Naive thymus-derived CD4-positive, alpha-beta T cell (primary cell): ENCODE data around the gene IGSF11. TPM values are rescaled to one million over a fixed set of nuclear protein-coding genes. Genes with fewer than 3 reads are reported as not detected.
"Not testable (repeated sequence)": the region's sequence is repeated elsewhere in the genome, so short reads cannot be mapped to it uniquely, and the experiment has no call there.

Source experiments
- ATAC-seq: fragments of 150-1000 bp; cut with Tn5 transposase; 2 replicates; pipeline ENCODE4 v1.10.0; 2021; ENCODE audit warnings: mild to moderate bottlenecking, moderate library complexity
- CTCF ChIA-PET: fragments of 350-600 bp; sonication (Branson Sonifier 250); formaldehyde crosslinking; loops from one replicate; lab custom pipeline; 2021; ENCODE audit warnings: antibody characterized with exemption; lab: Charles Lee
- POLR2A ChIA-PET: fragments of 350-600 bp; sonication (Branson Sonifier 250); formaldehyde crosslinking; loops from one replicate; lab custom pipeline; 2021; ENCODE audit warnings: antibody characterized with exemption, inconsistent platforms; lab: Charles Lee
- DNase-seq, 9 donors: peaks; one replicate each; pipeline versions ENCODE4 v3.0.0 to v3.0.0-alpha.2; 2020 to 2022; ENCODE audit warnings: mixed read lengths in 1 of 9
- H3K27ac ChIP-seq: one replicate; pipeline ENCODE4 v1.7.0; 2013; ENCODE audit warnings: mild to moderate bottlenecking, low read depth, low read length, moderate library complexity
- H3K27me3 ChIP-seq, 2 donors: one replicate each; pipeline ENCODE4 v1.7.0; 2013; ENCODE audit warnings: low read length in 2 of 2, mild to moderate bottlenecking in 2 of 2, moderate library complexity in 2 of 2; ENCODE audit not compliant: control insufficient read depth in 2 of 2, insufficient read depth in 2 of 2
- H3K36me3 ChIP-seq, 3 experiments: 1 replicate in 2 of 3; 2 replicates in 1 of 3; pipeline ENCODE4 v1.7.0; 2013; ENCODE audit warnings: low read length in 3 of 3, mild to moderate bottlenecking in 3 of 3, moderate library complexity in 1 of 3; ENCODE audit not compliant: insufficient read depth in 3 of 3, control insufficient read depth in 2 of 3
- H3K4me1 ChIP-seq, 2 donors: one replicate each; pipeline ENCODE4 v1.7.0; 2013; ENCODE audit warnings: low read length in 2 of 2, mild to moderate bottlenecking in 2 of 2, moderate library complexity in 1 of 2; ENCODE audit not compliant: control insufficient read depth in 2 of 2, insufficient read depth in 2 of 2
- H3K4me3 ChIP-seq: 2 replicates; pipeline ENCODE4 v1.7.0; 2013; ENCODE audit warnings: mild to moderate bottlenecking, low read length
- H3K9me3 ChIP-seq, 3 experiments: 1 replicate in 2 of 3; 2 replicates in 1 of 3; pipeline ENCODE4 v1.7.0; 2013; ENCODE audit warnings: low read length in 3 of 3; ENCODE audit not compliant: control insufficient read depth in 2 of 3
- H3K27ac Mint-ChIP-seq, 9 donors: one replicate each; pipeline ENCODE4 v1.8.0; 2020 to 2022; ENCODE audit warnings: mixed read lengths in 9 of 9, mild to moderate bottlenecking in 8 of 9, moderate library complexity in 5 of 9, inconsistent platforms in 2 of 9
- H3K27me3 Mint-ChIP-seq, 5 donors: one replicate each; pipeline ENCODE4 v1.8.0; 2021 to 2022; ENCODE audit warnings: mixed read lengths in 5 of 5, mild to moderate bottlenecking in 1 of 5
- H3K36me3 Mint-ChIP-seq, 5 donors: one replicate each; pipeline ENCODE4 v1.8.0; 2020 to 2022; ENCODE audit warnings: mixed read lengths in 5 of 5, mild to moderate bottlenecking in 3 of 5, inconsistent platforms in 1 of 5
- H3K4me1 Mint-ChIP-seq, 7 donors: one replicate each; pipeline ENCODE4 v1.8.0; 2020 to 2022; ENCODE audit warnings: mixed read lengths in 7 of 7, mild to moderate bottlenecking in 3 of 7, inconsistent platforms in 1 of 7
- H3K4me3 Mint-ChIP-seq, 10 donors: one replicate each; pipeline ENCODE4 v1.8.0; 2020 to 2022; ENCODE audit warnings: mild to moderate bottlenecking in 10 of 10, mixed read lengths in 10 of 10, moderate library complexity in 6 of 10, inconsistent platforms in 2 of 10
- H3K9me3 Mint-ChIP-seq, 11 donors: one replicate each; pipeline ENCODE4 v1.8.0; 2020 to 2022; ENCODE audit warnings: mixed read lengths in 11 of 11, mild to moderate bottlenecking in 4 of 11, inconsistent platforms in 1 of 11, moderate library complexity in 1 of 11
- intact Hi-C, 2 donors: fragments of 100-400 bp; cut with micrococcal nuclease; formaldehyde crosslinking; loops; one replicate each; pipeline ENCODE4 v1.15.1; 2023
- polyA plus RNA-seq, 2 donors: library from polyadenylated mRNA; unstranded; fragments of 300-500 nt; fragmentation: Illumina TruSeq; gene quantifications; one replicate each; pipeline ENCODE4 v1.2.3, GENCODE V29; 2021
- total RNA-seq, 6 experiments: library from RNA in 5 of 6; stranded (reverse) in 5 of 6; gene quantifications; 1 replicate in 5 of 6; 2 replicates in 1 of 6; pipeline ENCODE4 v1.2.3 and lab custom pipeline; 2021 to 2026

Gene IGSF11
- total and polyA plus RNA-seq, 7 experiments from 2014 or later, result 0.15 to 0.85 (median 0.41) TPM; not detected in 1

DNA sequence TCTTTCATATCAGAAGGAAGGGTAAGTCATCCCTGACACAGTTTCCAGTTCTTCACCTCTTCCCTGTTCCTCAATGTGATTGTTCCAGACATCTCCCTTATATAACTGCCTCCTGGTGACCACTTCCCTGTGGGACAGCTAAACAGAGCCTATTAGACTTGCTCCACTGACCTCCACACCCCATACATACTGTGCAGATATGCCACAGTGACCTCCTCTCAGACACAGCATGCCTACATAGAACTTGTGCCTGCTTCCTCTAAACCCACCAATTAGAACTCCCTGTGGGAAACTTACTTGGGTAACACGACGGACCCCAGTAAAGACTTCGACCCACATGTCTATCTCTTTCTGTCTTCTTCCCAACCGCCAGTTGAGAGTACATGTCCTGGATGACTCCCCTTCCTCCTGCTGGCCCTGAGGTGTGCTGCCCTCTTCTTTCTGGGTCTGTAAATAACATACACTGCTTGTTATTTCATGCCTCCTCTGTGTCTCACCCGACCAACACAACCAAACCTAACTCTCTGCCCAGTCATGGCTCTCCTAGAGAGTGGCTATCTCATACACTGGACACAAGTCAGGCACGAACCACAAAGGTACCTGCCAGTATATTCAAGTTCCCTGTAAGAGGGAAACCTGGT is 53.0 kb downstream of the IGSF11 start:
- Histone ChIP-seq H3K4me1 (no peaks in the 10 kb centered on the region), H3K9me3 (no peaks in the 10 kb centered on the region), H3K4me3 (no peak overlapping the region), H3K27ac (no peak overlapping the region), H3K27me3 (no peaks in the 10 kb centered on the region), H3K36me3 (no peaks in the 10 kb centered on the region)
- no peak for DNase-seq
- no peak overlapping the region for H3K4me3 Mint-ChIP-seq
- ChIA-PET POLR2A (no interaction called here), CTCF (no interaction called here)
- peaks cover 0 to 13% (median 0%) of the 10 kb centered on the region in 5 donors for H3K27me3 Mint-ChIP-seq
- H3K4me1 Mint-ChIP-seq, result peaks cover 0 to 23% (median 8%) of the 10 kb centered on the region in 7 donors
- ATAC-seq, result no peak
- intact Hi-C loops, result loop anchor here in 1 of 2 donors (5.0 kb wide), 1 partner anchor 36 kb away; no protein-coding TSS in a partner anchor
- H3K9me3 Mint-ChIP-seq, result peaks cover 0 to 3% (median 0%) of the 10 kb centered on the region in 11 donors
- peak overlapping the region in 2 of 9 donors; percentile 5 to 7 for H3K27ac Mint-ChIP-seq
- no peaks in the 10 kb centered on the region for H3K36me3 Mint-ChIP-seq

DNA sequence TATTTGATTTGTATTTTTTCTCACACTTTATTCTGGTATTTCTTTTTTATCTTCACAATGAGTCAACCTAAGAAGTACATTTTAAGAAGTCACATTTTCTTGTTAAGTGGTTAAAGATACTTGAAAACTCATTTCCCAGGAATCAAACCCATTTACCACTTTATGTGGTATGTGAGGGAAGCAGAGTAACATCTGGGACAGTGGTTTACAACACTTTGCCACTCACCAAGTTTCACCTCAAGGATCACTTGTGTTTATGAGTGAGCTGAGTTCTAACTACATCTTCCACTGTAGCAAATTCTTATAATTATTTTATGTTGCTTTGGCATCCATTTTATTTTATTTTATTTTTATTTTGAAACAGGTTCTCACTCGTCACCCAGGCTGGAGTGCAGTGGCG is 53.8 kb downstream of the IGSF11 start:
- no peak for DNase-seq
- no peaks in the 10 kb centered on the region for H3K36me3 ChIP-seq
- intact Hi-C loops, result loop anchor here in 1 of 2 donors (5.0 kb wide), 1 partner anchor 36 kb away; no protein-coding TSS in a partner anchor
- Mint-ChIP-seq H3K4me3 (no peak overlapping the region), H3K27me3 (peaks cover 0 to 11% (median 0%) of the 10 kb centered on the region in 5 donors), H3K4me1 (peaks cover 0 to 28% (median 12%) of the 10 kb centered on the region in 7 donors), H3K27ac (no peak overlapping the region), H3K9me3 (peaks cover 0 to 5% (median 0%) of the 10 kb centered on the region in 11 donors), H3K36me3 (no peaks in the 10 kb centered on the region)
- no peak for ATAC-seq
- no peaks in the 10 kb centered on the region for H3K9me3 ChIP-seq
- H3K4me1 ChIP-seq, result no peaks in the 10 kb centered on the region
- no peak overlapping the region for H3K4me3 ChIP-seq
- ChIA-PET POLR2A (no interaction called here), CTCF (no interaction called here)
- H3K27ac ChIP-seq, result no peak overlapping the region
- H3K27me3 ChIP-seq, result no peaks in the 10 kb centered on the region

DNA sequence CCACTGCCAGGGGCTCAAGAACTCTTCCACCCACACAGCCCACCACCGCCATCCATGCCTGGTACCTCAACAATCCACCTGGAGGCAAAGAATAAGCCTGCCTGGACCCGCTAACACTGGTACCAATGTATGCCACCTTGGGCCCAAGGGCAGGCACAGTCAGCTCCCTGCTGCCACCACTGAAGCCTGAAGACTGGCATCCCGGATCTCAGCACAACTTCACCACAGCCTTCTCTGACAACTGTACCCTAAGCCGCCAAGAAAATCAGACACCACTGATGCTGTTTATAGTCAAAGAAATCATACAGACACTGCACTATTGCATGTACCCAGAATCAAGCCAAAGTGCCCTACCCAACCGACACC is 56.3 kb downstream of the IGSF11 start:
- Histone ChIP-seq H3K4me1 (no peaks in the 10 kb centered on the region), H3K36me3 (no peaks in the 10 kb centered on the region), H3K9me3 (no peaks in the 10 kb centered on the region), H3K27ac (no peak overlapping the region), H3K27me3 (no peaks in the 10 kb centered on the region), H3K4me3 (no peak overlapping the region)
- Mint-ChIP-seq H3K9me3 (peaks cover 0 to 5% (median 0%) of the 10 kb centered on the region in 11 donors), H3K27me3 (peaks cover 0 to 7% (median 0%) of the 10 kb centered on the region in 5 donors), H3K4me3 (no peak overlapping the region), H3K36me3 (no peaks in the 10 kb centered on the region), H3K4me1 (peaks cover 0 to 20% (median 7%) of the 10 kb centered on the region in 7 donors), H3K27ac (no peak overlapping the region)
- CTCF ChIA-PET, result no interaction called here
- ATAC-seq, result no peak
- no peak for DNase-seq
- POLR2A ChIA-PET, result no interaction called here
- intact Hi-C loops, result no loop called here

DNA sequence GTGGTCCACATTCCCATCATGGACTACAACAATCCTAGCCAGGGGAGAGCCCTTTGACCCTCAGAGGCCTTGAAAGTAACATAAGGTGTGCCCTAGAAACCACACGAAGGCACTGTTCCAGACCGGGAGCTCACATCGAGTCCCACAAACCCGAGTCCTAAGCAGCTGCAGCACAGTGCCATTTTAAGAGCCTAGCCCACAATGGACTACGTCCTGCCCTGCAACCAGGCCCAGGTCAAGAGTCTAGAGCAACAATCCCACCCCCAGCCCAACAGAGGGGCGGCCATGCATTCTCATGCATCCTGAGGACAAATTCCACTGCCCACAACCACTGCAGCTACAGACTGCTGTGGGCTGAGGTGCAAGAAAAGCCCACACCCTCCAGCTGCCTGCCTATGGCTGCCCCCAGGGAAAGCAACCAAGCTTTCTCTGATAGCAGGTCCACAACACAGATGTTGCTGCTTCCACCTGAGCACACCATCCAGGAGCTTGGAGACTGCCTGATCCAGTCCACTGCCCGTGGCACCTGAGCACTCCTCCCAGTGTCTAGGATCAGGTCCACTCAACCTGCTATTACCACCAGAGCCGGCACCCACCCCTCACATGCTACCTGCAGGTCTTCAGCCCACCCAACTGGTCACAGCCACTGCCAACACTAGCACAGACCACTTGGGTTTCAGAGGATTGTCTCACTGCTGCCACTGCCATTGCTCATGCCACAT is 56.8 kb downstream of the IGSF11 start:
- CTCF ChIA-PET, result no interaction called here

DNA sequence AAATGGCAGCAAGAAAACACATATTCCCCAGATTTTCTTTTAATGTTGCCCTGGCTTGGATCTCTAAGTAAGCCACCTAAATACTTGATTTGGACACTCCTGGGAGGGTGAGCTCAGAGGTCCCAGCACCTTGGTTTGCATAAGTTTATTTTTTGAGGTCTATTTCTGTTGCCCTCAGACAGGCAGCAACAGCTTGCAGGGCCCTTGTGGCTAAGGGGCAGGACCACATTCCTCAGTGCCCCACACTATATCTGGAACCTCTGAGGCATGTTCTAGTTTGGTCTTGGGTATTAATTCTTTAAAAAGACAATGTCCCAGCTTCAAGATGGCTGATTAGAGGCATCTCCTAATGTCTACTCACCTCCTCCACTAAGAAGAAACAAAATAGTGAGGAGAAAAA is 57.5 kb downstream of the IGSF11 start:
- Histone ChIP-seq H3K4me1 (no peaks in the 10 kb centered on the region), H3K27me3 (no peaks in the 10 kb centered on the region), H3K9me3 (no peaks in the 10 kb centered on the region), H3K27ac (no peak overlapping the region), H3K4me3 (no peak overlapping the region), H3K36me3 (no peaks in the 10 kb centered on the region)
- Mint-ChIP-seq H3K9me3 (peaks cover 0 to 5% (median 0%) of the 10 kb centered on the region in 11 donors), H3K27me3 (peaks cover 0 to 7% (median 0%) of the 10 kb centered on the region in 5 donors), H3K27ac (no peak overlapping the region), H3K4me1 (peaks cover 0 to 20% (median 7%) of the 10 kb centered on the region in 7 donors), H3K36me3 (no peaks in the 10 kb centered on the region), H3K4me3 (no peak overlapping the region)
- ATAC-seq, result no peak
- intact Hi-C loops, result no loop called here
- CTCF ChIA-PET, result no interaction called here
- DNase-seq, result no peak
- POLR2A ChIA-PET, result interaction anchor here (0.6 kb wide), 1 partner anchor 65 kb away, joined by 3 read pairs; no protein-coding TSS in a partner anchor

More for the DNA sequence above, 56.8 kb downstream of the IGSF11 start:
- intact Hi-C loops, result no loop called here
- H3K9me3 Mint-ChIP-seq, result peaks cover 0 to 5% (median 0%) of the 10 kb centered on the region in 11 donors
- no peaks in the 10 kb centered on the region for H3K36me3 Mint-ChIP-seq
- no peak overlapping the region for H3K27ac Mint-ChIP-seq
- Histone ChIP-seq H3K4me3 (no peak overlapping the region), H3K4me1 (no peaks in the 10 kb centered on the region), H3K9me3 (no peaks in the 10 kb centered on the region), H3K27me3 (no peaks in the 10 kb centered on the region), H3K36me3 (no peaks in the 10 kb centered on the region), H3K27ac (no peak overlapping the region)
- DNase-seq, result no peak
- peaks cover 0 to 20% (median 7%) of the 10 kb centered on the region in 7 donors for H3K4me1 Mint-ChIP-seq
- no peak for ATAC-seq
- POLR2A ChIA-PET, result no interaction called here
- H3K27me3 Mint-ChIP-seq, result peaks cover 0 to 7% (median 0%) of the 10 kb centered on the region in 5 donors
- no peak overlapping the region for H3K4me3 Mint-ChIP-seq

DNA sequence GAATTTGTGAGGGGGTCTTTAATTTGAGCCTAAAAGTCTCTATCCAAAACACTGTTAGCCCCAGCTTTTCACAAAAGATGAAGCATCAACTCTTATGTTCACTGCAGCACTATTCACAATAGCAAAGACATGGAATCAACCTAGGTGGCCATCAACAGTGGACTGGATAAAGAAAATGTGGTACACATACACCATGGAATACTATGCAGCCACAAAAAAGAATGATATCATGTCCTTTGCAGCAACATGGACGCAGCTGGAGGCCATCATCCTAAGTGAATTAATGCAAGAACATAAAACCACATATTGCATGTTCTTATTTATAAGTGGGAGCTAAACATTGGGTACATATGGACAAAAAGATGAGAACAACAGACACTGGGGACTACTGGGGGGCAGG is 59.2 kb downstream of the IGSF11 start:
- H3K9me3 Mint-ChIP-seq, H3K4me3 Mint-ChIP-seq, H3K27me3 ChIP-seq, H3K27ac ChIP-seq, H3K36me3 Mint-ChIP-seq, ATAC-seq, H3K27me3 Mint-ChIP-seq, H3K4me3 ChIP-seq, H3K4me1 ChIP-seq, intact Hi-C loops, CTCF ChIA-PET, H3K36me3 ChIP-seq, POLR2A ChIA-PET, H3K9me3 ChIP-seq, DNase-seq, H3K27ac Mint-ChIP-seq: not testable (repeated sequence)
- peaks cover 0 to 15% (median 4%) of the 10 kb centered on the region in 7 donors for H3K4me1 Mint-ChIP-seq
